Neuronal stem cell (in vitro differentiated cells): ENCODE measurements around the gene SLC24A2.

Experiments
- DNase-seq: peaks from one replicate; pipeline ENCODE4 v3.0.0-alpha.2; 2013; ENCODE audit warnings: low spot score
- H2AFZ ChIP-seq: one replicate; pipeline ENCODE4 v1.6.1; 2013; ENCODE audit warnings: mild to moderate bottlenecking, low read length, inconsistent platforms
- H2AK5ac ChIP-seq: 2 replicates; pipeline ENCODE4 v1.6.1; 2013; ENCODE audit warnings: low read depth, mild to moderate bottlenecking, inconsistent platforms, low read length, moderate library complexity, mixed read lengths
- H2BK120ac ChIP-seq: 2 replicates; pipeline ENCODE4 v1.6.1; 2013; ENCODE audit warnings: low read depth, mild to moderate bottlenecking, inconsistent platforms, low read length, moderate library complexity, mixed read lengths
- H2BK12ac ChIP-seq: one replicate; pipeline ENCODE4 v1.6.1; 2013; ENCODE audit warnings: low read length, inconsistent platforms
- H2BK15ac ChIP-seq: 2 replicates; pipeline ENCODE4 v1.6.1; 2013; ENCODE audit warnings: mild to moderate bottlenecking, low read length, inconsistent platforms, mixed read lengths
- H2BK5ac ChIP-seq: one replicate; pipeline ENCODE4 v1.6.1; 2013; ENCODE audit warnings: inconsistent platforms, mild to moderate bottlenecking, low read length, moderate library complexity
- H3K14ac ChIP-seq: one replicate; pipeline ENCODE4 v1.6.1; 2013; ENCODE audit warnings: low read length, inconsistent platforms
- H3K18ac ChIP-seq: 2 replicates; pipeline ENCODE4 v1.6.1; 2013; ENCODE audit warnings: low read length, inconsistent platforms
- H3K23ac ChIP-seq: 2 replicates; pipeline ENCODE4 v1.6.1; 2013; ENCODE audit warnings: low read depth, mild to moderate bottlenecking, mixed read lengths, low read length, inconsistent platforms; ENCODE audit not compliant: poor library complexity
- H3K27ac ChIP-seq: replicated peaks from 3 replicates; pipeline ENCODE4 v1.5.1; 2013; ENCODE audit warnings: low read length, inconsistent platforms
- H3K27me3 ChIP-seq, 3 experiments: 2 replicates each; pipeline ENCODE4 v1.6.1; 2013; ENCODE audit warnings: low read length in 3 of 3, mild to moderate bottlenecking in 2 of 3, inconsistent platforms in 1 of 3, low read depth in 1 of 3, mixed read lengths in 1 of 3, moderate library complexity in 1 of 3; ENCODE audit not compliant: control insufficient read depth in 3 of 3, insufficient read depth in 3 of 3
- H3K36me3 ChIP-seq, 2 donors: replicated peaks in 1 of 2; 2 replicates each; pipeline ENCODE4 v1.6.1; 2013; ENCODE audit warnings: low read length in 2 of 2; ENCODE audit not compliant: control insufficient read depth in 2 of 2, insufficient read depth in 2 of 2
- H3K4ac ChIP-seq: 2 replicates; pipeline ENCODE4 v1.6.1; 2013; ENCODE audit warnings: inconsistent platforms, mild to moderate bottlenecking, low read length, moderate library complexity
- H3K4me1 ChIP-seq, 2 donors: 1 replicate in 1 of 2; 2 replicates in 1 of 2; pipeline ENCODE4 v1.6.1; 2013; ENCODE audit warnings: low read length in 2 of 2, low read depth in 1 of 2; ENCODE audit not compliant: control insufficient read depth in 2 of 2, insufficient read depth in 1 of 2
- H3K4me2 ChIP-seq: one replicate; pipeline ENCODE4 v1.6.1; 2013; ENCODE audit warnings: mild to moderate bottlenecking, low read length, inconsistent platforms; ENCODE audit not compliant: insufficient read depth, poor library complexity, severe bottlenecking
- H3K4me3 ChIP-seq, 2 donors: 2 replicates each; pipeline ENCODE4 v1.5.1; 2013; ENCODE audit warnings: low read length in 2 of 2, mild to moderate bottlenecking in 2 of 2, inconsistent platforms in 1 of 2, moderate library complexity in 1 of 2
- H3K79me1 ChIP-seq: one replicate; pipeline ENCODE4 v1.6.1; 2013; ENCODE audit warnings: low read depth, mild to moderate bottlenecking, inconsistent platforms, low read length, moderate library complexity
- H3K9ac ChIP-seq: one replicate; pipeline ENCODE4 v1.6.1; 2013; ENCODE audit warnings: mild to moderate bottlenecking, low read depth, low read length, inconsistent platforms; ENCODE audit not compliant: poor library complexity
- H3K9me3 ChIP-seq, 2 donors: replicated peaks in 1 of 2; 2 replicates each; pipeline versions ENCODE3 to v1.6.1; 2013; ENCODE audit warnings: low read length in 2 of 2, mild to moderate bottlenecking in 2 of 2, inconsistent platforms in 1 of 2, low read depth in 1 of 2, mixed read lengths in 1 of 2, moderate library complexity in 1 of 2; ENCODE audit not compliant: control insufficient read depth in 2 of 2, insufficient read depth in 1 of 2
- H4K8ac ChIP-seq: one replicate; pipeline ENCODE4 v1.6.1; 2013; ENCODE audit warnings: low read depth, mild to moderate bottlenecking, inconsistent platforms, low read length, moderate library complexity
- H4K91ac ChIP-seq: one replicate; pipeline ENCODE4 v1.6.1; 2013; ENCODE audit warnings: low read length, low read depth, mild to moderate bottlenecking, inconsistent platforms; ENCODE audit not compliant: poor library complexity
- WGBS, 2 donors: extraction: QIAGEN DNeasy Blood & Tissue Kit; methylation state at CpG; one replicate each; pipeline ENCODE4 v1.1.7; 2013; ENCODE audit warnings: missing lambda C conversion rate in 2 of 2, mixed read lengths in 1 of 2; ENCODE audit not compliant: insufficient read length in 2 of 2, insufficient replicate concordance in 1 of 2; ENCODE audit errors: extremely low coverage in 2 of 2; 5-methylcytosine and 5-hydroxymethylcytosine counted together

Gene SLC24A2

GRCh38 chr9:19754921-19755320 lies 33.9 kb downstream of the SLC24A2 start:
- H2AFZ ChIP-seq = no peak overlapping the region
- H3K36me3 ChIP-seq = no peaks in the 10 kb centered on the region
- no peak overlapping the region for H3K14ac ChIP-seq
- no peak overlapping the region for H4K8ac ChIP-seq
- H3K27me3 ChIP-seq = no peaks in the 10 kb centered on the region
- no peak overlapping the region for H4K91ac ChIP-seq
- DNase-seq = no peak
- H2BK5ac ChIP-seq = no peak overlapping the region
- no peak overlapping the region for H2BK15ac ChIP-seq
- no peaks in the 10 kb centered on the region for H3K4me1 ChIP-seq
- H3K23ac ChIP-seq = no peak overlapping the region
- H3K79me1 ChIP-seq = no peaks in the 10 kb centered on the region
- no peak overlapping the region for H2BK12ac ChIP-seq
- no peak overlapping the region for H2AK5ac ChIP-seq
- no peak overlapping the region for H3K27ac ChIP-seq
- H3K9ac ChIP-seq = no peak overlapping the region
- no peak overlapping the region for H3K4me2 ChIP-seq
- no peak overlapping the region for H3K18ac ChIP-seq
- H3K4ac ChIP-seq = no peak overlapping the region
- WGBS, 2 donors = no CpG with 5 or more reads among the region's 2 CpGs
- no peaks in the 10 kb centered on the region for H3K9me3 ChIP-seq
- no peak overlapping the region for H3K4me3 ChIP-seq
- H2BK120ac ChIP-seq = no peak overlapping the region

DNA sequence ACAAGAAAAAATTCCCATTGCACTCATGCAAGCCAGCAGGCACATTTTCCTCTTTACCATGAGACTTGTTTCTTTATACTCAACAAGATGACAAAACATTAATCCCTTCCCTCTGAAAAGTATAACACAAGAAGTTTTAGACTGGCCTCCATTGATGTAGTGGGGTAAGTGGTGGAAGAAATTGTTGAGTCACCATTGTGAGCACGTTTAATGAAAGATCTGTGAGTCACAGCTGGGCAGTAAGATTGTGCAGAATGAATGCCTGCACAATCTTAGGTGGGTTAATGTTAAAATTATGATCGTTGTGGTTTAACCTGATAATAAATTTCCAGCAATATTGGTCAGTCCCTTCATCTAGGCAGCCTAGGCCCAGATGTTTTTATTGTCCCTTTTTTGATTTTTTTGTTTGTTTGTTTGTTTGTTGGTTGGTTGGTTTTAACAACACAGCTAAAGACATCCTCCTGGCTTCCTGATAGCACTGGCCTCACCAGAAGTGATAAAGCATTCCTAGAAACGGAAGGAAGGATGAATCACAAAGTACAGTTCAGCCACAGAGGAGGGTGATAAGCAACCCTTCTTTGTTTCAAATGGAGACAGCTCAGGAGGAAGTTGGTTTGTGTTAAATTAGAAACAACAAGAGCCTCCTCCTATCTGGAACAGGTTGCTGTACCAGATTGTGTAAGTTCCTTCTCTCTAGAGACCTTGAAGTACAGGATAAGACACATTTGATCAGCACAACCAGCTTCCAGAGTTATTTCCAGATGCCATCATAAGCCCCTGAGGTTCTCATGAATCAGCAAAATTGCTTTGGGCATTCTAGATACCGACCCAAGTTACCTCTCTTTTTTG lies 40.3 kb downstream of the SLC24A2 start:
- no peaks in the 10 kb centered on the region for H3K36me3 ChIP-seq
- H3K4me2 ChIP-seq = no peak overlapping the region
- H3K9ac ChIP-seq = no peak overlapping the region
- H3K4me3 ChIP-seq = no peak overlapping the region
- WGBS, 2 donors = no CpG with 5 or more reads among the region's 4 CpGs
- no peak overlapping the region for H3K23ac ChIP-seq
- H2AK5ac ChIP-seq = no peak overlapping the region
- no peak overlapping the region for H2BK12ac ChIP-seq
- H2BK120ac ChIP-seq = no peak overlapping the region
- H3K4ac ChIP-seq = no peak overlapping the region
- no peak overlapping the region for H4K8ac ChIP-seq
- H2BK5ac ChIP-seq = no peak overlapping the region
- H3K79me1 ChIP-seq = no peaks in the 10 kb centered on the region
- no peak for DNase-seq
- H3K14ac ChIP-seq = no peak overlapping the region
- H2BK15ac ChIP-seq = no peak overlapping the region
- H3K18ac ChIP-seq = no peak overlapping the region
- H3K27me3 ChIP-seq = no peaks in the 10 kb centered on the region
- H2AFZ ChIP-seq = no peak overlapping the region
- H3K27ac ChIP-seq = no peak overlapping the region
- H3K4me1 ChIP-seq = no peaks in the 10 kb centered on the region
- no peak overlapping the region for H4K91ac ChIP-seq
- no peaks in the 10 kb centered on the region for H3K9me3 ChIP-seq

DNA sequence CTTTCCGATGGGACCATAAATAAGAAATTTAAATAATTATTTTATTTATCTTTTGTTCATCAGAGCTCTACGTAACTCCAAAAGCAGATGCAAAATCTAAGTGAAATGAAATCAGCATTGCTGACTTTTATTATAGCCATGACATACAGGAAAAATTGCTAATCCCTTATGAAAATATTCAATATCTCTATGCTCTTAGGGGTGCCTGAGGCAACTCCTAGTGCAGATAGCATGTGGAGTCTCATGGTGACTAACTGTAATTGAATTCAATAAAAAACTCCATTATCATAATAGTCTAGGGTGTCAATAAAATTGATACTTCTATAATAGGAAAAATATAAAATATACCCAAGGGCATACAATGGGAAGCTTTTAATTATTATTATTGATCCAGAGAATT lies 42.6 kb downstream of the SLC24A2 start:
- H2AFZ ChIP-seq = no peak overlapping the region
- no peak overlapping the region for H3K23ac ChIP-seq
- no peak overlapping the region for H3K18ac ChIP-seq
- no peak overlapping the region for H3K14ac ChIP-seq
- H3K9me3 ChIP-seq = no peaks in the 10 kb centered on the region
- no peak overlapping the region for H2BK120ac ChIP-seq
- no peak overlapping the region for H3K4me2 ChIP-seq
- no peak overlapping the region for H3K4ac ChIP-seq
- H3K79me1 ChIP-seq = no peaks in the 10 kb centered on the region
- no CpG with 5 or more reads among the region's 2 CpGs for WGBS, 2 donors
- H3K4me3 ChIP-seq = no peak overlapping the region
- no peak overlapping the region for H2AK5ac ChIP-seq
- no peak overlapping the region for H3K27ac ChIP-seq
- no peak overlapping the region for H2BK12ac ChIP-seq
- H3K4me1 ChIP-seq = no peaks in the 10 kb centered on the region
- H2BK5ac ChIP-seq = no peak overlapping the region
- no peak for DNase-seq
- no peak overlapping the region for H3K9ac ChIP-seq
- no peaks in the 10 kb centered on the region for H3K36me3 ChIP-seq
- H4K91ac ChIP-seq = no peak overlapping the region
- no peak overlapping the region for H4K8ac ChIP-seq
- no peaks in the 10 kb centered on the region for H3K27me3 ChIP-seq
- H2BK15ac ChIP-seq = no peak overlapping the region

DNA sequence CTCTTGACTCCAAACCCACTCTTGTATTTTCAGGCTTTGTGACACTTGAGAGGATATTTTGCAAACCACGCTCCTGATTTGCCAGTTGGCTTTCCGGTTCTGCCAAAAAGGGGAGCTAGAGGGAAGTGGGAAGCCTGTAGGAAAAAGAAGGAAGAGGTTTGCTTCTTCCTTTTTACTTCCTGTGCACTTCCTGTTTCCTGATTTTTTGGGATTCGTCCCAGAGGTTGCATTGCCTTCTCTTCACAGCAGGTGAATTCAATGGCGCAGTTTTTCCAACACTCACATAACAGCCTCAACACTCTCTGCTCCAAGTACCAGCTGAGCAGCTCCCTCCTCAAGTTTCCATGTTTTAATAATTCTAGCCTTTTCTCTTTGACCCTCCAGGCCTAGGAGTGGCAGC lies 47.7 kb downstream of the SLC24A2 start:
- Histone ChIP-seq H3K9ac (no peak overlapping the region), H3K14ac (no peak overlapping the region), H2BK5ac (no peak overlapping the region), H3K23ac (no peak overlapping the region), H3K27me3 (no peaks in the 10 kb centered on the region), H3K36me3 (no peaks in the 10 kb centered on the region), H4K8ac (no peak overlapping the region), H4K91ac (no peak overlapping the region), H2AK5ac (no peak overlapping the region), H2BK120ac (no peak overlapping the region), H3K18ac (no peak overlapping the region), H3K4me3 (no peak overlapping the region), H3K9me3 (no peaks in the 10 kb centered on the region), H3K4ac (no peak overlapping the region), H3K4me1 (no peaks in the 10 kb centered on the region), H3K27ac (no peak overlapping the region), H3K79me1 (no peaks in the 10 kb centered on the region), H2AFZ (no peak overlapping the region), H2BK15ac (no peak overlapping the region), H3K4me2 (no peak overlapping the region), H2BK12ac (no peak overlapping the region)
- no peak for DNase-seq
- WGBS, 2 donors = no CpG with 5 or more reads among the region's 4 CpGs
